ENCODE results near the gene COL25A1.
A peak's percentile ranks its signal among the peaks of the same experiment; 100 is the strongest.

Gene COL25A1

GRCh38 chr4:109302361-109303139, at the start of gene COL25A1:
COL25A1 (minus strand) TSS chr4:109302658.
- DNase-seq (ENCODE audit: low spot score): peak; percentile 52

GRCh38 chr4:109350121-109350520, 47.7 kb upstream of the COL25A1 start:
- no peak for DNase-seq (ENCODE audit: low spot score)

GRCh38 chr4:109334129-109335105, 32.0 kb upstream of the COL25A1 start:
- DNase-seq (ENCODE audit: low spot score): no peak

GRCh38 chr4:109332926-109333464, 30.5 kb upstream of the COL25A1 start:
- peak; percentile 8 for DNase-seq (ENCODE audit: low spot score)

- no peak for DNase-seq (ENCODE audit: low spot score)
Measured at GRCh38 chr4:109327641-109328040, 25.2 kb upstream of the COL25A1 start.

- no peak for DNase-seq (ENCODE audit: low spot score)
Measured at GRCh38 chr4:109325698-109326097, 23.2 kb upstream of the COL25A1 start.

- no peak for DNase-seq (ENCODE audit: low spot score)
Measured at GRCh38 chr4:109323348-109323747, 20.9 kb upstream of the COL25A1 start.

GRCh38 chr4:109321232-109321631, 18.8 kb upstream of the COL25A1 start:
- no peak for DNase-seq (ENCODE audit: low spot score)

- DNase-seq (ENCODE audit: low spot score): no peak
Measured at GRCh38 chr4:109319684-109320083, 17.2 kb upstream of the COL25A1 start.

GRCh38 chr4:109319156-109319555, 16.7 kb upstream of the COL25A1 start:
- DNase-seq (ENCODE audit: low spot score): no peak

- DNase-seq (ENCODE audit: low spot score): peak; percentile 15
Measured at GRCh38 chr4:109315818-109316217, 13.4 kb upstream of the COL25A1 start.

GRCh38 chr4:109315341-109315740, 12.9 kb upstream of the COL25A1 start:
- no peak for DNase-seq (ENCODE audit: low spot score)

GRCh38 chr4:109313168-109314133, 11.0 kb upstream of the COL25A1 start:
- DNase-seq (ENCODE audit: low spot score): no peak

- peak; percentile 24 for DNase-seq (ENCODE audit: low spot score)
Measured at GRCh38 chr4:109303140-109303496, 660 bp upstream of the COL25A1 start.

GRCh38 chr4:109301651-109302360, 652 bp downstream of the COL25A1 start:
- DNase-seq (ENCODE audit: low spot score): peak; percentile 9

GRCh38 chr4:109298279-109299010, 4.0 kb downstream of the COL25A1 start:
- no peak for DNase-seq (ENCODE audit: low spot score)

- no peak for DNase-seq (ENCODE audit: low spot score)
Measured at GRCh38 chr4:109296527-109296926, 5.9 kb downstream of the COL25A1 start.

- DNase-seq (ENCODE audit: low spot score): no peak
Measured at GRCh38 chr4:109295081-109295480, 7.4 kb downstream of the COL25A1 start.

GRCh38 chr4:109294468-109295020, 7.9 kb downstream of the COL25A1 start:
- no peak for DNase-seq (ENCODE audit: low spot score)

- no peak for DNase-seq (ENCODE audit: low spot score)
Measured at GRCh38 chr4:109294006-109294405, 8.5 kb downstream of the COL25A1 start.

Measured in GM03348 (cell line).